Glomerular endothelial cell (primary cell): ENCODE data around the gene NNMT. TPM values are rescaled to one million over a fixed set of nuclear protein-coding genes. Genes with fewer than 3 reads are reported as not detected.

Source experiments
- DNase-seq: peaks from one replicate; pipeline ENCODE4 v3.0.0-alpha.2; 2011; ENCODE audit warnings: low read depth, low spot score; ENCODE audit errors: extremely low read depth
- total RNA-seq: library from RNA; depleted of rRNA; stranded (reverse); fragments of >200 nt; gene quantifications from 2 replicates; pipeline ENCODE4 v1.2.3, GENCODE V29; 2015

Gene NNMT
- total RNA-seq, 1 donor from 2014 or later: 279 TPM

DNA sequence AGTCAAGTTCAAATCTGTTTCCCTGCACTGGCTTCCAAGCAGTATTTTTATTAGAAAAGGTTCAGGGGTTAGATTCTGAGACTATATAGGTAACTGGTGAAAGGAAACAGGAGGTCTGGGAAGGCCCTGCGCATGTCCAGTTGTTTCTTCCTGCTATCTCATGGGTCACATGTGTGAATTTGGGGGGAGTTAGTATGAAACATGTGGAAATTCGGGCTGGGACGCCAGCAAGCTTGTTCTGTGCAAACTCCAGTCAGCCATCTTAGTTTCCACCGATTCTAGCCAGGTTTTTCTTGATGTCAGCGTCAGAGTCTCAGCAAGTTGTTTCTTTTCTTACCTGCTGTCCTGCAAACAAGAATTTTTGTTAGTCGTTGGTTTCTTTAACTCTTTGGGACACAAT, 46.8 kb downstream of the NNMT start:
- no peak for DNase-seq

DNA sequence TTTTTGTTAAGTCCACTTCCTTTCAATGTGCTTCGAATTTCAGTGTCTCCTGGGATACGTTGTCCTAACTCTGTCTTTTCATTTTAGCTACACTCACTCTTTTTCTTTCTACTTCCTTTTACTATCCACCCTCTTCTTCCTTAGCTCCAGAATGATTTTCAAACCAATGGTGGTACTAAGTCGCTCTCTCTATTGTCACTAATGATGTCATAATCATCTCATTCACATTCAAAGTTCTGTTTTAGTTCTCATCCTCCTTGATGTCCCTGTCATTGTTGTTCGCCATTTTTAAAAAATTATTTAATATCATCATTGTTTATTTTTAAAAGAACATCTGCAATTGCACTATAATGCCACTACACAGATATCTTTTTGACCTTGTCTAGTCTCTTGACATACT, 47.3 kb downstream of the NNMT start:
- no peak for DNase-seq

DNA sequence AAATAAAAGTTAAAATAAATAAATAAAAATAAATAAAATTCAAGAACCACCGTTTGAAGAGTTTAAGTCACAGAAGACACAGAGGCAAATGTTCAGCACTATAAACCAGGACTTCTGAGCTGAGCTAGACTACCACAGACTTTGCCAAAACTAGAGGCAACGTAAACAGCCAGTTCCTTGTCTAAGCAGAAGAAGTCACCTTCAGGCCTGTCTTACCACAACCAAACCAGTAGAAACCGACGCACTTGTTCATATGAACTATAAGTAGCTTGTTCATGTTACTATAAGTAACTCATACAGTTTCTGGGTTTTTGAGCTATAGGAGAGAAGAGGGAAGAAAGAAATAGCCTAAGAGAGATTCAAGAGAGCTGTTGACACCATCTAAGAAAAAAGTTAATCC, 48.3 kb downstream of the NNMT start:
- DNase-seq: no peak

DNA sequence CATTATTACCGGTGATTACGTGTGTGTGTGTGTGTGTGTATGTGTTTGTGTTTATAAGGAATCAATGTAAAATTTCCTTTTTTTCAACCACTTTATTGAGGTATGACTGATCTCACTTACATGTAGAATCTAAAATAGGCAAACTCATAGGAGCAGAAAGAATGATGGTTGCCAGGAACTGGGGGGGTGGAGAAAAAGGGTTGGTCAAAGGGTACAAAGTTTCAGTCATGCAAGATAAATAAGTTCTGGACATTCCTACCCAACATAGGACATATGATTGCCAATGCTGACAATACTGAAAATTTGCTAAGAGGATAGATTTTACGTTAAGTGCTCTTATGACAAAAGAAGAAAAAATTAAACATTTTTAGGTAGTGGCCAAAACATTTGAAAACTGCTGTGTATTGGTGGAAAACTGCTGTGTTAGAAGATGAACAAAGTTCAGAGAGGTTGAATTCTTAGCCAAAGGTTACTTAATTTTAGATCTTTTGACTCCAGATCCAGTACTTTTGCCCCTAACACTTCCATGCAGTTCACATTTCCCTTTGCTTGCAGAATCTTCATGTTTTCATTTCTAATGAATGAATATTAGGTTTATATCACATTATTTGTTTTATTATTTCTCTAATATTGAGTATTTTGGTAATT, 49.5 kb downstream of the NNMT start:
- DNase-seq: no peak

DNA sequence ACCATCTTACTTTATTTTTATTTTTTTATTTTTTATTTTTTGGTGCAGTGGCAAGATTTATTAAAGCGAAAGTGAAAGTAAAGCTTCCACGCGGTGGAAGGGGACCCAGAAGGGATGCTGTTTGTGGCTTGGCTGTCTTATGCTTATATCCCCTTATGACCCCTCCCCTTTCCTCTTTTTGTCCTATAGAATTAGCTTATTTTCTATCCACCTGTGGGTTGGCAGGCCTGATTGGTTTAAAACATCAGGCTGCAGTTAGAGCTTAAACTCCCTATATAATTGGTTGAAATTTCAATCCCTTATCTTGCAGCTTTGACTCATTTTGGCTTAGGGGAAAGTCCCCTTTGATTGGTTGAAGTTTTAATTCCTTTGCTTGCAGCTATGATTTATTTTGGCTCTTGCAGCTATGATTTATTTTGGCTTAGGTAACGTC, 50.5 kb downstream of the NNMT start:
- DNase-seq: no peak

DNA sequence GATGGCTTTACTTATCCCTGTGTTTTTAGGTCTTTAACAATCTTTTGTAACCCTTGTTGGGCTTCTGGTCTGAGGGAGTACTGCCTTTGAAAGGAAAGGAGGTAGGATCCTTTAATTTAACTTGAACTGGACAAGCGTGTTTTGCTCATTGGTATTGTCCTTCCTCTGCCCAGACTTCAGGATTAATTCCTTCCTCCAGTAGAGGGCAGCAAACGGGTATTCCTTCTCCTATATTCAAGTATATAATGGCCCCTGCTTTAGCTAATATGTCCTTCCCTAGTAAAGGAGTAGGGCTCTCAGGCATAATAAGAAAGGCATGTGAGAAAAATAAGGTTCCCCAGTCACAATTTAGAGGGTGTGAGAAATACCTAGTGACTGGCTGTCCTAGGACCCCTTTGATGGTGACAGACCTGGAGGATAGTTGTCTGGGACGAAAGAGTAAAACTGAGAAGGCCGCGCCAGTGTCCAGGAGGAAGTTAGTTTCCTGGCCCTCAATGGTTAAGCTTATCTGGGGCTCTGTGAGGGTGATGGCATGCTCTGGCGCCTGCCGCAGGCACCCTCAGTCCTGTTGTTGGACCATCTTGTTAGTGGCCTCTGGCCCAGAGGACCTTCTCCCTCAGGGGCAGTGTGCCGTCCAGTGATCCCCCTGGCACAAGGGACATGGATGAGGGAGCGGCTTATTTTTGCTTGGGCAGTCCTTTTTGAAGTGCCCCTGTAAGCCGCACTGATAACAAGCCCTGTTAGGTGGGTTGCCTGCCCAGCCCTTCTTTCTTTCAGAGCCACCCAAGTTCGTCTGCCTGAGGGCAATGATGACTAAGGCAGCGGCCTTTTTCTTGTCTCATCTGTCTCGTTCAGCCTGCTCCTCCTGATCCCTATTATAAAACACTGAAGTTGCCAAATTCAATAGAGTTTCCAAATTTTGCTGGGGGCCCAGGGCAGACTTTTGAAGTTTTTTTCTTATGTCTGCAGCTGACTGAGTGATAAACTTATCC, 52.3 kb downstream of the NNMT start:
- DNase-seq: peak; percentile 54

DNA sequence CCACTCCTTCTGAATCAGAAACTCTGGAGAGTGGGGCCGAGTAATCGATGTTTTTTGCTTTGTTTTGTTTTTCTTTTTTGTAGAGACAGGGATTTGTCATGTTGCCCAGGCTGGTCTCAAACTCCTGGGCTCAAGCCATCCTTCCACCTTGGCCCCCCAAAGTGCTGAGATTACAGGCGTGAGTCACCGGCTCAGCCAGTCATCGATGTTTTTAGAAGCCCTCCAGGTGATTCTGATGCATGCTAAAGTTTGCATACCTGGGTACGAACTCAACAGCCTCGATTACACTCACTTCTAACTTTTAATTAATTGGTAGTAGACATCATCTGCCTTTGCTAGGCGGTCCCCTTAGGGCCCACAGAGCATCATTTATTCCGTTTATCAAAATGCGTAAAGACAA, 53.8 kb downstream of the NNMT start:
- no peak for DNase-seq

DNA sequence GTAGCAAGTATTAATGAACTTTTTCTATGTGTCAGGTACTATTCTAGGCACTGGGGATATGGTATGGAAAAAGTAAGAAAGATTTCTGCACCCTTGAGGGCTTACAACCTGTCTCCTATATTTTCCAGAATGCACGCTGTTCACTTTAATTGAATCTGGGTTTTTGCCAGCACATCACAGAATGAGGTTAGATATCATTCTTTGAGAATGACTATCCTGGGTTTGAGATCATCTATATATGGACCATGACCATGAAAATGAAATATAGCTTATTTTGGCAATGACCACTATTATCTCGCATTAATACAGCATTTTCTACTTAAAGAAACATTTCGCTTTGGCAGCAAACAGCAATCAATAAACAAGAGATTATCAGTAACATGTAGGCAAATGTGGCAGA, 57.2 kb downstream of the NNMT start:
- no peak for DNase-seq

DNA sequence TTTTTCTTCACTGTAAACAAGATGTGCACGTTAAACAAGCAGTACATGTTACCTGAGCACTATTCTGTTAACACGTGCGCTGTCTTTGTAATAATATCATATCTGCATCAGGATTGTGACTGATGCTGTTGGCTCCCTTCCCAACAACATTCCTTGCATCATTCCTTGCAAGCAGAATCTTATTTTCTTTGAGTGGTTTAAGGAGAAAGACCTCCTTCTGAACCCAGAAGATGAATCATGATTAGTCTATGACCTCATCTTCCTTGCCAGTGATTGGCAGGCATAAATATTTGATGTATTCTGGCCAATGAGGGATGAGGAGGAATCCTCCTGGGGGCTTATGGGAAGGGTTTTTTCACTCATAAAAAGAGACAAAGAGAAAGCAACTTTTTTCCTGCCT, 57.9 kb downstream of the NNMT start:
- peak; percentile 34 for DNase-seq

DNA sequence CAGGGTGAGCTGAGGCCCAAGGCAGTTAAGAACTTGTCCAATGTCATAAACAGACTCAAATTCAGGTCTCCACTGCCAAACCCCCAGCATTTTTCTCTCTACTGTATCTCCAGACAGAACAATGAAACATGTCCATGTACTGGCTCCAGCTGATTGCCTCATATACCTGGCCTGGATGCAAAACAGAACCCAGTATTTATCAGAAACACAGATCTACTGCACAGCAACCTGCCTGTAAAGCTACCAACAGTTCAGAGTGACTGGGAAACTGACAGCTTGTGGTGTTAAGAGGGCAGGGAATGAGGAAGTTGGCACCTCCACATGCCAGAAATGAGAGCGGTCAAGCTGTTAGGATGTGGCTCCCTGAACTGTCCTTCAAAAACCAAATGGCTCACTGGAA, 62.5 kb downstream of the NNMT start:
- no peak for DNase-seq

DNA sequence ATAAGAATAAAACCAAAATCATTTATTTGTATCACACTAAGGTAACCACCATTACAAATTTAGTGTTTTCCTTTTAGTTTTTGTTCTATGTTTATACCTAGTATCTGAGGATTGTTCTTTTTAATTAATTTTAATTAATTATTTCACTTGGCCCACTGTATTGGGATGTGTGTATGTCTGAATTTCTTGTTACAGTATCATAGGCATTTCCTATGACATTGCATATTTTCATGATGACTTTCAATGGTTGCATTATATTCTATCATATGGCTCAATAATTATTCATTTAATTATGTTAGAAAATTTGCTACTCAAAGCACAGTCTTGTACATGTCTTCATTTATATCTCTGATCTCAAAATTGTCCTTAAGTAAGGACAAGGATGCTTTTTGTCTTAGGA, 63.1 kb downstream of the NNMT start:
- DNase-seq: no peak

DNA sequence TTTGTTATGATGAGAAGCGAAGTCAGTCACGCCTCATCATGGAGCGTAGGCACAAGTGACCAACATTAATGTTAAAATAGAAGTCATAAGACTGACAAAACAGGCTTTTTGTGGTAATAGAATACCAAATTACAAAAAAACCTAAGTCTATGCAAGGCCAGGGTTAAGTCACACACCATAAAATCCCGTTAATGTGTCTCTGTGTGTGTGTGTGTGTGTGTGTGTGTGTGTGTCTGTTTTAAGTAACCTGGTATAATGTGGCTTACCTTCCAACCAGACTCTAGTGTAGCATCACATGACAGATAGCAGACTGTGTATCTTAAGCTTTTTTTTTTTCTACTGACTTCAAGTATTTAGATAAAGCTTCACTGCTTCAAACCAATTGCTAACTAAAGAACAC, 66.1 kb downstream of the NNMT start:
- DNase-seq: no peak

DNA sequence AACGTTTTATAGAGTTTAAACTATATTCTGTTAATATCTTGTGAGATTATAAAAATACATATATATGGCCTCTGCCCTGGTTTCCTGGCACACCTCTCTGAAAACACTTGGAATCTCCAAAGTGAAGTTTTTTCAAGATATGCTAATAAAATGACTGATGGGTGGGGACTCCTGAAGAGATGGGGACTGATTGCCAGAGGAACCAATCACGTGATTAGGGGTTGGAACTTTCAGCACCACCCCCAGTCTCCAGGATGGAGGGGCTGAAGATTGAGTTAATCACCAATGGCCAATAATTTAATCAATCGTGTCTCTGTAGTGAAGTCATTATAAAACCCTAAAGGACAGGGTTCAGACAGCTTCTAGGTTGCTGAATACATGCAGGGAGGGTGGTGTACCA, 66.8 kb downstream of the NNMT start:
- no peak for DNase-seq

Other genes with a start within 250 kb of the NNMT start
- gene ZBTB16, start 236.7 kb upstream of the NNMT start, total RNA-seq: 6.9 and 10.9 TPM in 2 replicates
- 3.5 and 7.1 TPM in 2 replicates for gene C11orf71, start 104.1 kb downstream of the NNMT start, total RNA-seq
- gene RBM7, start 104.3 kb downstream of the NNMT start, total RNA-seq: 18.2 and 33.8 TPM in 2 replicates
- 137 and 198 TPM in 2 replicates for gene REXO2, start 143.1 kb downstream of the NNMT start, total RNA-seq